Gastroesophageal sphincter (tissue), 3 donors: Measurements from ENCODE around the gene ANG.

Experiments
- CTCF ChIP-seq, 4 experiments: fragments of 200-600 bp in 2 of 4; fragments of 450-650 bp in 2 of 4; sonication (generic) in 1 of 4; IDR thresholded peaks; one replicate each; pipeline ENCODE4 v1.5.1; 2017 to 2019; ENCODE audit warnings: antibody characterized with exemption in 4 of 4, mild to moderate bottlenecking in 2 of 4, moderate library complexity in 2 of 4
- POLR2A ChIP-seq, 2 donors: fragments of 450-650 bp; IDR thresholded peaks; one replicate each; pipeline ENCODE4 v1.6.1; 2017; ENCODE audit warnings: antibody characterized with exemption in 2 of 2, mild to moderate bottlenecking in 2 of 2, moderate library complexity in 1 of 2

- TF ChIP-seq CTCF (IDR thresholded peaks at IDR 0.05) (no peak), POLR2A (IDR thresholded peaks at IDR 0.05) (no peak)
These were observed 43.1 kb upstream of the ANG start for GRCh38 chr14:20645481-20645880.
